Measurements from ENCODE around the gene DNAH2. TPM values are rescaled to one million over a fixed set of nuclear protein-coding genes. Genes with fewer than 3 reads are reported as not detected.
A peak's percentile ranks its signal among the peaks of the same experiment; 100 is the strongest.

The DNAH2 gene
- polyA plus RNA-seq, 1 donor from 2014 or later, result 2.0 TPM

DNA sequence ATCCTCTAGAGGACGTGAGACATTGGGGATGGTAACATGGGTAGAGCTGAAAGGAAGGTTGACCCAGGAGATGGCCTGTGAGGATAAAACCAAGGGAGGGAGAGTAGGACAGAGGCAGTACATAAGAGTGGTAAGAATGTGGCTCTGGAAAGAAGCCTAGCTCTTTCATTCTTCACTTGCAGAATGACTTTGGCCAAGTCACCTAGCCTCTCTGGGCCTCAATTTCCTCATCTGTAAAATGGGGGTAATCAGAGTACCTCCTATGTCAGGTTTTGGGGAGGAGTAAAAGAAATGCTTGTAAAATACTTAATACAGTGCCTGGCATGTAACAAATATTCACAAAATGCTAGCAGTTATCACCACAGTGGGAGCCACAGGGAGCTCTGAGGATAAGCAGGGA, 123.3 kb downstream of the DNAH2 start:
- peaks cover 14% of the 10 kb centered on the region for H3F3A ChIP-seq (ENCODE audit: insufficient read depth, low read length, poor library complexity, severe bottlenecking)
- H3K9me2 ChIP-seq (ENCODE audit: insufficient read depth, low read length), result no peaks in the 10 kb centered on the region
- H3K36me3 ChIP-seq (ENCODE audit: insufficient read depth, low read length), result no peaks in the 10 kb centered on the region
- peaks cover 41% of the 10 kb centered on the region for H4K20me1 ChIP-seq (ENCODE audit: insufficient read depth)
- TF ChIP-seq RAD21 (conservative IDR thresholded peaks at IDR 0.05) (no peak), EZH2 (IDR thresholded peaks at IDR 0.05; ENCODE audit: borderline replicate concordance, insufficient read depth, low read length, poor library complexity, severe bottlenecking) (no peak), POLR2AphosphoS5 (IDR thresholded peaks at IDR 0.05) (no peak), EP300 (conservative IDR thresholded peaks at IDR 0.05; ENCODE audit: poor library complexity, severe bottlenecking) (no peak)
- peak overlapping the region; percentile 94 for H3K27ac ChIP-seq (ENCODE audit: low read length)
- no peak overlapping the region for H2AFZ ChIP-seq (ENCODE audit: low read depth, low read length)
- peaks cover 78% of the 10 kb centered on the region for H3K79me2 ChIP-seq (replicated peaks; ENCODE audit: insufficient read depth, low read length)
- H3K9ac ChIP-seq (ENCODE audit: low read length), result peak overlapping the region; percentile 92
- H3K4me2 ChIP-seq (ENCODE audit: low read length), result peak overlapping the region; percentile 99
- peak overlapping the region; percentile 99 for H3K4me3 ChIP-seq (ENCODE audit: low read length)
- H3K9me3 ChIP-seq (ENCODE audit: low read length), result no peaks in the 10 kb centered on the region
- no peaks in the 10 kb centered on the region for H3K27me3 ChIP-seq (ENCODE audit: insufficient read depth, low read depth, low read length)

DNA sequence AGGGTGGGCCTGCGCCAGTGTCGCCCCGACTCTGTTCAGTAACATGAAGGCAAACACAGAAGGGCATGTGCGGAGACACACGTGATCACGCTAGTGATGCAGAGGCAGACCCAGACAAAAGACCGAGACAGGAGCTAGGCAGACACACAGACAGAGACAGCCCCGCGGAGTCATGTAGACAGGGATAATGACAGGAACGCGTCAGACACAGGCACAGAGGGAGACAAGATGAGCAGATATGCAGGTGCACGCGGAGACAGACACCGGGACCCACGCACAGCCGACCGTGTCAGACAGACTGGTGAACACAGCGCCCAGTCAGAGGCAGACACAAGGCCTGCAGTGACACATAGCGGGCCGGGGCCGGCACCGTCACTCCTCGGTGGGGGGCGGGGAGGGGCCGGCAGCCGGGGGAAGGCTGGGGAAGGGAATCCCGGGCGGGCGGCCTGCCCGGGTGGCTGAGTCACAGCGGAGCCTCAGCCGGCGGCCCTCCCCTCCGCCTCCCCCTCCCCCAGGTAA, 123.9 kb downstream of the DNAH2 start:
- Histone ChIP-seq H3K9ac (ENCODE audit: low read length) (peak overlapping the region; percentile 92), H3K27me3 (ENCODE audit: insufficient read depth, low read depth, low read length) (no peaks in the 10 kb centered on the region), H2AFZ (ENCODE audit: low read depth, low read length) (no peak overlapping the region), H4K20me1 (ENCODE audit: insufficient read depth) (peaks cover 46% of the 10 kb centered on the region), H3F3A (ENCODE audit: insufficient read depth, low read length, poor library complexity, severe bottlenecking) (peaks cover 8% of the 10 kb centered on the region), H3K9me3 (ENCODE audit: low read length) (no peaks in the 10 kb centered on the region), H3K4me2 (ENCODE audit: low read length) (peak overlapping the region; percentile 99), H3K36me3 (ENCODE audit: insufficient read depth, low read length) (no peaks in the 10 kb centered on the region), H3K27ac (ENCODE audit: low read length) (peak overlapping the region; percentile 94), H3K4me3 (ENCODE audit: low read length) (peak overlapping the region; percentile 99), H3K9me2 (ENCODE audit: insufficient read depth, low read length) (no peaks in the 10 kb centered on the region), H3K79me2 (replicated peaks; ENCODE audit: insufficient read depth, low read length) (peaks cover 81% of the 10 kb centered on the region)
- TF ChIP-seq MXI1 (conservative IDR thresholded peaks at IDR 0.05; ENCODE audit: poor library complexity, severe bottlenecking) (peak; percentile 80), POLR2AphosphoS5 (IDR thresholded peaks at IDR 0.05) (peak; percentile 83), RAD21 (conservative IDR thresholded peaks at IDR 0.05) (no peak), TAF1 (IDR thresholded peaks at IDR 0.05; ENCODE audit: low read depth) (peak; percentile 55), SMC3 (conservative IDR thresholded peaks at IDR 0.05; ENCODE audit: poor library complexity) (no peak), EZH2 (IDR thresholded peaks at IDR 0.05; ENCODE audit: borderline replicate concordance, insufficient read depth, low read length, poor library complexity, severe bottlenecking) (no peak), EP300 (conservative IDR thresholded peaks at IDR 0.05; ENCODE audit: poor library complexity, severe bottlenecking) (peak; percentile 57)
- TF ChIP-seq, protein P1, sequence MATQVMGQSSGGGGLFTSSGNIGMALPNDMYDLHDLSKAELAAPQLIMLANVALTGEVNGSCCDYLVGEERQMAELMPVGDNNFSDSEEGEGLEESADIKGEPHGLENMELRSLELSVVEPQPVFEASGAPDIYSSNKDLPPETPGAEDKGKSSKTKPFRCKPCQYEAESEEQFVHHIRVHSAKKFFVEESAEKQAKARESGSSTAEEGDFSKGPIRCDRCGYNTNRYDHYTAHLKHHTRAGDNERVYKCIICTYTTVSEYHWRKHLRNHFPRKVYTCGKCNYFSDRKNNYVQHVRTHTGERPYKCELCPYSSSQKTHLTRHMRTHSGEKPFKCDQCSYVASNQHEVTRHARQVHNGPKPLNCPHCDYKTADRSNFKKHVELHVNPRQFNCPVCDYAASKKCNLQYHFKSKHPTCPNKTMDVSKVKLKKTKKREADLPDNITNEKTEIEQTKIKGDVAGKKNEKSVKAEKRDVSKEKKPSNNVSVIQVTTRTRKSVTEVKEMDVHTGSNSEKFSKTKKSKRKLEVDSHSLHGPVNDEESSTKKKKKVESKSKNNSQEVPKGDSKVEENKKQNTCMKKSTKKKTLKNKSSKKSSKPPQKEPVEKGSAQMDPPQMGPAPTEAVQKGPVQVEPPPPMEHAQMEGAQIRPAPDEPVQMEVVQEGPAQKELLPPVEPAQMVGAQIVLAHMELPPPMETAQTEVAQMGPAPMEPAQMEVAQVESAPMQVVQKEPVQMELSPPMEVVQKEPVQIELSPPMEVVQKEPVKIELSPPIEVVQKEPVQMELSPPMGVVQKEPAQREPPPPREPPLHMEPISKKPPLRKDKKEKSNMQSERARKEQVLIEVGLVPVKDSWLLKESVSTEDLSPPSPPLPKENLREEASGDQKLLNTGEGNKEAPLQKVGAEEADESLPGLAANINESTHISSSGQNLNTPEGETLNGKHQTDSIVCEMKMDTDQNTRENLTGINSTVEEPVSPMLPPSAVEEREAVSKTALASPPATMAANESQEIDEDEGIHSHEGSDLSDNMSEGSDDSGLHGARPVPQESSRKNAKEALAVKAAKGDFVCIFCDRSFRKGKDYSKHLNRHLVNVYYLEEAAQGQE (IDR thresholded peaks at IDR 0.05; ENCODE audit: borderline replicate concordance), result peak; percentile 61
- TF ChIP-seq, protein P2, sequence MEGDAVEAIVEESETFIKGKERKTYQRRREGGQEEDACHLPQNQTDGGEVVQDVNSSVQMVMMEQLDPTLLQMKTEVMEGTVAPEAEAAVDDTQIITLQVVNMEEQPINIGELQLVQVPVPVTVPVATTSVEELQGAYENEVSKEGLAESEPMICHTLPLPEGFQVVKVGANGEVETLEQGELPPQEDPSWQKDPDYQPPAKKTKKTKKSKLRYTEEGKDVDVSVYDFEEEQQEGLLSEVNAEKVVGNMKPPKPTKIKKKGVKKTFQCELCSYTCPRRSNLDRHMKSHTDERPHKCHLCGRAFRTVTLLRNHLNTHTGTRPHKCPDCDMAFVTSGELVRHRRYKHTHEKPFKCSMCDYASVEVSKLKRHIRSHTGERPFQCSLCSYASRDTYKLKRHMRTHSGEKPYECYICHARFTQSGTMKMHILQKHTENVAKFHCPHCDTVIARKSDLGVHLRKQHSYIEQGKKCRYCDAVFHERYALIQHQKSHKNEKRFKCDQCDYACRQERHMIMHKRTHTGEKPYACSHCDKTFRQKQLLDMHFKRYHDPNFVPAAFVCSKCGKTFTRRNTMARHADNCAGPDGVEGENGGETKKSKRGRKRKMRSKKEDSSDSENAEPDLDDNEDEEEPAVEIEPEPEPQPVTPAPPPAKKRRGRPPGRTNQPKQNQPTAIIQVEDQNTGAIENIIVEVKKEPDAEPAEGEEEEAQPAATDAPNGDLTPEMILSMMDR (IDR thresholded peaks at IDR 0.05; ENCODE audit: poor library complexity, severe bottlenecking), result no peak
